ENCODE results near the gene CDCP1.

CDCP1 gene

DNA sequence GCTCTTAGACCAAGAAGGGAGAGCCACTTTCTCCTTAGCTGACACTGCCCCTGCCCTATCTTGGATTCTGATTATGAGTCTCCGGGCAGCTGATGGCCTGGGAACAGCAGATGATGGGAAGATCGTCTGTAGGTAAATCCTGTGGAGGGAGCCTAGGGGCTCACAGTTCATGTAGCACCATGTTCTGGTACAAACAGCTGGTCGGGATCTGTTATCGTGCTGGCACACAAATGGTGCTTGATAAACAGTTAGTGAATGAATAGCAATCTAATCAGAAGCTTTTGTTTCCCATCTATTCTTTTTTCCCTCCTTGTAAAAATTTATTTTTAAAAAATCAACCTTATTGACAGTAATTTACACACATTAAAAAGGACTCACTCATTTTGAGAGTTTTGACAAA is 26.8 kb downstream of the CDCP1 start:
- H3K27ac ChIP-seq, result no peak overlapping the region
- TF ChIP-seq, protein P1, sequence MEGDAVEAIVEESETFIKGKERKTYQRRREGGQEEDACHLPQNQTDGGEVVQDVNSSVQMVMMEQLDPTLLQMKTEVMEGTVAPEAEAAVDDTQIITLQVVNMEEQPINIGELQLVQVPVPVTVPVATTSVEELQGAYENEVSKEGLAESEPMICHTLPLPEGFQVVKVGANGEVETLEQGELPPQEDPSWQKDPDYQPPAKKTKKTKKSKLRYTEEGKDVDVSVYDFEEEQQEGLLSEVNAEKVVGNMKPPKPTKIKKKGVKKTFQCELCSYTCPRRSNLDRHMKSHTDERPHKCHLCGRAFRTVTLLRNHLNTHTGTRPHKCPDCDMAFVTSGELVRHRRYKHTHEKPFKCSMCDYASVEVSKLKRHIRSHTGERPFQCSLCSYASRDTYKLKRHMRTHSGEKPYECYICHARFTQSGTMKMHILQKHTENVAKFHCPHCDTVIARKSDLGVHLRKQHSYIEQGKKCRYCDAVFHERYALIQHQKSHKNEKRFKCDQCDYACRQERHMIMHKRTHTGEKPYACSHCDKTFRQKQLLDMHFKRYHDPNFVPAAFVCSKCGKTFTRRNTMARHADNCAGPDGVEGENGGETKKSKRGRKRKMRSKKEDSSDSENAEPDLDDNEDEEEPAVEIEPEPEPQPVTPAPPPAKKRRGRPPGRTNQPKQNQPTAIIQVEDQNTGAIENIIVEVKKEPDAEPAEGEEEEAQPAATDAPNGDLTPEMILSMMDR (conservative IDR thresholded peaks at IDR 0.05), result no peak
- TF ChIP-seq ZFX (IDR thresholded peaks at IDR 0.05), result no peak

- no peak overlapping the region for H3K27ac ChIP-seq
- TF ChIP-seq ZFX (IDR thresholded peaks at IDR 0.05), result no peak
- TF ChIP-seq, protein P1 (conservative IDR thresholded peaks at IDR 0.05), result no peak
These were observed 27.5 kb downstream of the CDCP1 start for GRCh38 chr3:45118615-45119071.

DNA sequence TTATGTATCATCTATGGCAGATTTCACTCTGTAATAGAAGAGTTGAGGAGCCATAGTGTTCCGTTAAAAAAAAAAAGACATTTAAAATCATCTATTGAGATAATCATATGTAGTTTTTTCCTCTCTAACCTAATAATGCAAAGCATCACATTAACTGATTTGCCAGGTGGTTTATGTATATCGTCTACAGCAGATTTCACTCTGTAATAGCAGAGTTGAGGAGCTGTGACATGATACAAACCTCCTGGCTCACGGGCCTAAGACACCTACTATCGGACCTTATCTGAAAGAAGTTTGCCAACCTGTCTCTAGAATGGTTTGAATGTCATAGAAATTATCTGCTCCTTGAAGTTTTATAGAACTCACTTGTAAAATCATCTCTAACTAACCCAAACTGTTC is 29.8 kb downstream of the CDCP1 start:
- H3K27ac ChIP-seq, result no peak overlapping the region
- no peak for TF ChIP-seq ZFX (IDR thresholded peaks at IDR 0.05)
- TF ChIP-seq, protein P1 (conservative IDR thresholded peaks at IDR 0.05), result no peak

DNA sequence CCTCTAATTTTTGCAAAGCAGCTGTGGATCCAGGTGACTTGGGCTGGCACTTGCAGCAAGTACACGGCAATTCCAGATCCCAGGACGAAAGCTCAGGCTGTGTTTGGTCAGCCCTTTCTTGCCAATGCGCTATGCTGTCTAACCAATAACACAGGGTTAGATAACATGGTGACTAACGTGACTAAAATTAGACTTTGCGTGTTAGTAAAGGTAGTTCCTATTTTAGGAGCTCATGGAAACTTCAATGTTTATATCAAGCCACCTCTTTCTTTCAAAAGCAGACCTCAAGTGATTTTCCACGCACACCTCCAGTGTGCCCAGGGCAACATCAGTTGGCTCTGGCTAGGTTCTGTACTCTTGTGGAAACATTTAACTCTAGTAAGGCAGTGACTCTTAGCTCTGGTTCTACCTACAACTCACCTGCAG is 32.5 kb downstream of the CDCP1 start:
- TF ChIP-seq ZFX (IDR thresholded peaks at IDR 0.05), result no peak
- TF ChIP-seq, protein P1 (conservative IDR thresholded peaks at IDR 0.05), result no peak
- no peak overlapping the region for H3K27ac ChIP-seq

DNA sequence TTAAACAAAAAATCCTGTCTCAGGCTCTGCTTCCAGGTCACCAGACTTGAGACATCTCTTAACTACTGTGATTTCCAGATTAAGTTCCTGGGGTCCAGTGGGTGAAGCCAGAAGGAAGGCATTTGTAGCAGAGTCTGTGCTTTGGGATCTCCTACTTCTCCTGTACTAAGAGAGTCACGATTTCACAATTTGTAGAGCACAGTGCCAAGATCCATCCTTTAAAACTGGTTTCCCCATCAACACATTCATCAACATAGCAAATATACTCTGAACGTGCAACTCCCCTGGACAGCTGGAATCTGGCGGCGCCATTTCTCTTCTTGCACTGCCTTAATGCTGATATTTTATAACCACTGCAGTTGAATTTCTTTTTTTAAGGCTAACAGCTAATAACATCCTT is 33.2 kb downstream of the CDCP1 start:
- TF ChIP-seq, protein P1 (conservative IDR thresholded peaks at IDR 0.05), result no peak
- TF ChIP-seq ZFX (IDR thresholded peaks at IDR 0.05), result no peak
- no peak overlapping the region for H3K27ac ChIP-seq

GRCh38 chr3:45110509-45110833 is 35.7 kb downstream of the CDCP1 start:
- no peak for TF ChIP-seq ZFX (IDR thresholded peaks at IDR 0.05)
- TF ChIP-seq, protein P1 (conservative IDR thresholded peaks at IDR 0.05), result no peak

DNA sequence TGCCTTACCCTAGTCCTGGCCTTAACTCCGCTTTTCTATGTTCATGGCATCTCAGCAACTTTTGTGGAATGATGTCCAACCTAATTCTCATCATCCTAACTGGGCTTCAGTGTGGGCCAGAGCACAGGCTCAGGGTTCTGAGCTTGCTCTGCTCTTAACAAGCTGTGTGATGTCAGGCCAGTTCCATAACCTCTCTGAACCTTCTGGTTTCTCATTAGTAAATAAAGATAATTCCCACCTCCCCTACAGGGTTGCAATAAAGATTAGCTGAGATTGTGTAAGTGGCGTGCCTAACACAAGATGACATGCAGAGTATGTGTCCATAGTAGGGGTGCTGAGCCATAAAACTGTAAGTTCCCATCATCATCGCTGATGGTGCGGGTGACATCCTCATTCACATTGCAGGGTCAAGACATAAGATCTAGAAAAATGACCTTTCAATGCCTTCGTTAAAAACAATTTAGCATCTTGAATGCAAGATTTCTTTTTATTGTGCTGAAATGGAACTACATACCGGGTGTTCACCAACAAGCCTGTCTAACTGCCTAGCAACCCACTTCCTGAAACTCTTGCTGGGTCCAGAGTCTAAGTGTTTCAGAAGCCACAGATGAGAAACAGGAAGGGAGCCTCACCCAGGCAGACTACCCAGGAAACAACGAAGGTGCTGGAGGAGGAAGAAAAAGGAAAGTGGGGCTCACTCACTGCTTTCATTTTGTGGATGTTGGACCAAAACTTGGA is 36.2 kb downstream of the CDCP1 start:
- TF ChIP-seq ZFX (IDR thresholded peaks at IDR 0.05), result no peak
- no peak overlapping the region for H3K27ac ChIP-seq

More at GRCh38 chr3:45110509-45110833, 35.7 kb downstream of the CDCP1 start:
- H3K27ac ChIP-seq, result no peak overlapping the region

DNA sequence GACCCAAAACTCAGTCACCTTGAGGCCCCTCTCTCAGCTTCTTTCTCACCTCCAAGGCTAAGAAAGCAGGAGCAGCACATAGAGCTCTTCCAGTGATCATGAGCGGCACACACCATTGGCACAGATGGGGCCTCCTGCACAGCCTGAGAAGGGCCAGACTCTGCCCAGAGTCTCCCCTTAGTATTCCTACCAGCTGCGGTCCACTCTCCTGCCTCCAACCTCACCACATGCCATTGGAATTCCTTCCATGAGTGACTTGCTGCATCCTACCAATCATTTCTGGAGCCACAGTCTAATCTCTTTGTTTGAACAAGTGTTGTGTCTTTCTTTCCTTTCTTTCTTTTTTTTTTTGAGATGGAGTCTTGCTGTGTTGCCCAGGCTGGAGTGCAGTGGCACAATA is 39.3 kb downstream of the CDCP1 start:
- no peak overlapping the region for H3K27ac ChIP-seq
- TF ChIP-seq, protein P1 (conservative IDR thresholded peaks at IDR 0.05), result no peak
- no peak for TF ChIP-seq ZFX (IDR thresholded peaks at IDR 0.05)
